Medulla oblongata (tissue), 1 donor: ENCODE data around the gene WDR72.
"Not testable (repeated sequence)": the region's sequence is repeated elsewhere in the genome, so short reads cannot be mapped to it uniquely, and the experiment has no call there.

ENCODE experiments used
- DNase-seq: peaks from one replicate; pipeline ENCODE4 v3.0.0-alpha.2; 2015; ENCODE audit errors: extremely low spot score

Gene WDR72

GRCh38 chr15:53759411-53759931 lies at the start of gene WDR72:
Gene WDR72, minus strand, starts transcription at chr15:53759663. Its CDS starts 26,514 bp downstream, at chr15:53733149.
- no peak for DNase-seq

- peak; percentile 4 for DNase-seq
Observed at GRCh38 chr15:53808058-53808706, 48.7 kb upstream of the WDR72 start.

DNA sequence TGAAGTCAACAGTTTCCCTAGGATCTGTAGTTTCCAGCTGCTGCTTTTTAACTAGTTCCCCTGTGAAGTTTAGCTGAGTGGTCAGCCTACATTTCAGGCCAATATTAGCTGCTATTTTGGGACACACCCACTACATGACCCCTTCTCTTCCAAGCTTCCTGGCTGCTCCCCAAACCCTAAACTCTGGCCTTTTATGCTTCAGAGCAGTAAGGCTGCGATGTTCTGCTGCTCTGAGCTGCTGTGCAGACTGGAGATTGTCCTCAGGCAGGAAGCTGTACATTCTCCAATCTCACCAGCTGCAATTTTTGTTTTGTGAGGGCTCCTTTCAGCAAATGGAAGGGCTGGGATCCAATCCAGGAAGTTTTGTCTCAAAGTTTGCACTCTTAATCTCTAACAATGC lies 48.0 kb upstream of the WDR72 start:
- no peak for DNase-seq

- no peak for DNase-seq
Observed at GRCh38 chr15:53802672-53803071, 43.2 kb upstream of the WDR72 start.

DNA sequence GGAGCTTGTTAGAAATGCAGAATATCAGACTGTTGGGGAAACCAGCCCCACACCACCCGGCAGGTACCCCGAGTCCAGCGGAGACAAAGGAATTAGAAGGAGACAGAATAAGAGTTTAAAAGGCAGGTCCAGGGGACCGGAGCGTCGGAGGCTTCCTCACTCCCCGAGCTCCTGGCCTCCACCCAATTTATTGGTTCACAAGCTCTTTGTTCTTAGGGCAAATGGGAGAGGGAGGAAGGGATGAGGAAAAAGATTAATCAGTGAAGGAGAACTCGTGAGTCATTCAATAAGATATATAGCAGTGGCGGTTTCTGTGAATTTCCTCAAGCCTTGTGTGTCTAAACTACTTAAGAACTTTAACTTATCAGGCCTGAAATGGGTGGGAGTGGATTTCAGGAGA lies 32.1 kb upstream of the WDR72 start:
- no peak for DNase-seq

DNA sequence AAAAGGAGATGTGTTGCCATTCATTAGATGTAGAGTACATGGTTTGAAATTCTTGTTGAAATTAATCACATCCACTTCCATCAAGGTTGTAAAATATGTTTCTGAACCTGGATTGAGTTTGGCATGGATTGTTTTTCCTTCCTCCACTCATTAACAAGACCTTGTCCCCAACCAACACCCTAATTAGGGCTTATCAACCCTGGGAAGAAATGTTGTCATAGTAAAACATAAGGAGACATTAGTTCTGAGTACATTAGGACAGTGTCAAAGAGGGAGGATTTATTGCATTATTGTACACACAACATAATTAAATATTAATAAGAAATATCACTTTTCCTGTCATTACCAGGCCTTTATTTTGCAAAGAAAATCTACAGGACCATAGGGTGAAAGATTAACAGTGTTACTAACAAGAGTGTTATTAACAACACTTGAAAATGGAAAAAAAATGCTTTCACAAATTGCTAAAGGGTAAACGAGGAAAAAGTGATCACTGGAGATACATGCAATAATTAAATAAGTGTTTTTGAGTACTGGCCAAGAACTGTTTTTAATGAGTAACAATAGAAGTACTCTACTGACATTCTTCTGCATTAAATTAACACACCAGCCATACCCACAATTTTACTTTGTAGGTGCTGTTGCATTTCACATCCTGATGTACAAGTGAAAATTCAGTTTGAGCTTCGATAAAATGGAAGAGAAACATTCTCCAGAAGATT lies 30.4 kb upstream of the WDR72 start:
- no peak for DNase-seq

GRCh38 chr15:53786401-53786800 lies 26.9 kb upstream of the WDR72 start:
- DNase-seq = no peak

GRCh38 chr15:53785241-53785640 lies 25.8 kb upstream of the WDR72 start:
- not testable (repeated sequence) for DNase-seq

GRCh38 chr15:53762916-53763315 lies 3.5 kb upstream of the WDR72 start:
- no peak for DNase-seq

DNA sequence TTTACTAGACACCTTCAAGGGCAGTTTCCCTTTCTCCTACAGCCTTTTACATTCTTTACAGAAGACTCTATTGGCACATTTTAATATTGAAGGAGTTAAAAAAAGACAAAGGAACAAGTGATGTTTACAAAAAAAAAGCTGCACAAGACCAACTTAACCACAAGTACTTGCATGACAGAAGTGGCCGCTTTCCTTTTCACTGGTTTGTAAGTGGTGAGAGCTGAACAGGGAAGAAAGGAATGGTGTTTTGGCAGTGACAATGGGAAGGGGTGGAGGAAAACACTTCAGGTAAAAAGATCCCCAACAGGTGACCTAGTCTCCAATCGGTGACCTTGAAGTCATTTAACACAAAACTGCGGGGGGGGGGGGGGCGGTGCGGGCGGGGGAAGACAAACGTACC lies 1.1 kb downstream of the WDR72 start:
- no peak for DNase-seq

DNA sequence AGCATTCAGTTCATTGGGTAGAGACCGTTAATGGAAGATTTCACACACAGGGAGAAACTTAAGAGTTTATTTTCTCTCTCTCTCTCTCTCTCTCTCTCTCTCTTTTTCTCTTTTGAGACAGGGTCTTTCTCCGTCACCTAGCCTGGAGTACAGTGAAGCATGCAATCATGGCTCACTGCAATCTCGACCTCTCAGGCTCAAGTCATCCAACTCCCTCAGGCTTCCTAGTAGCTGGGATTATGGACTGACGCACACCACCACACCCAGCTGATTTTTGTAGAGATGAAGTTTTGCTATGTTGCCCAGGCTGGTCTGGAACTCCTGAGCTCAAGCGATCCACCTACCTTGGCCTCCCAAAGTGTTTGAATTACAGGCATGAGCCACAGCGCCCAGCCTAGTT lies 1.6 kb downstream of the WDR72 start:
- DNase-seq = no peak

- no peak for DNase-seq
Observed at GRCh38 chr15:53753813-53754212, 5.7 kb downstream of the WDR72 start.

DNA sequence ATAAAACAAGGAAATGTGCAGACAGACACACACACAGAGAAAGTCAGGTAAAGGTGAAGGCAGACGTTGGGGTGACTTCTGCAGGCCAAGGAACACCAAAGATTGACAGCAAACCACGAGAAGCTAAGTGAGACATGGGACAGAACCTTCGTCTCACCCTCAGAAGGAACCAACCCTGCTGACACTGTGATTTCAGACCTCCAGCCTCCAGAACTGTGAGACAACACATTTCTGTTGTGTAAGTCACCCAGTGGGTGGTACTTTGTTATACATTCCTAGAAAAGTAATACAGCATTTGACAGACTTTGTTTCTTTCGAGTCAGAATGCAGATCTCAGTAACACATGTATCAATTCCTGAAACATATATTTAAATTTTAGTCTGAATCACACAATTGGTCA lies 7.1 kb downstream of the WDR72 start:
- no peak for DNase-seq

DNA sequence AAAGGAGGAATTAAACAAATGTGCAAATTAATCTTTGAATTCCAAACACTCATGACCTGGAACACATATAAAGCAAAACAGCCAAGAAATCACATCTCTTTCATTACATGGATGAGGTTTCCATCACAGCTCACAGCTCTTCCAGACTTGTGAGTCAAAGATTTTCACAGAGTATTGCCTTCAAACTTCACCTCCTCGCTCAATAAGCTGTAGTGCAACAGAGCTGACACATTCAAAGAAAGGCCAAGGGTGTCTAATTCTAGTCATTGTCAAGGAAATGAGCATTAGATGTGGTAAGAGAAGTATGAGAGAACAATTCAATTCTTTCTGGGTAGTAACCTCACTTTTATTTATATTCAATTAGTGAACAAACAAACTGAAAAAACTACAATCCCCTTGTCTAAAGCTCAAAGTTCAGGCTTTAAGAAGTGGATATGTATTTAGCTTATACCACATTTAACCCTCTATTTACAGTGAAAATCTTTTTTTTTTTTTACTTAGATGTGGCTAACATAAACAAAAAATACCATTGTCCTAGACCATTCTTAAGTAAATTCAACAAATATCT lies 11.9 kb downstream of the WDR72 start:
- DNase-seq = no peak

- no peak for DNase-seq
Observed at GRCh38 chr15:53746101-53746500, 13.4 kb downstream of the WDR72 start.

GRCh38 chr15:53739651-53740050 lies 19.8 kb downstream of the WDR72 start:
- no peak for DNase-seq

DNA sequence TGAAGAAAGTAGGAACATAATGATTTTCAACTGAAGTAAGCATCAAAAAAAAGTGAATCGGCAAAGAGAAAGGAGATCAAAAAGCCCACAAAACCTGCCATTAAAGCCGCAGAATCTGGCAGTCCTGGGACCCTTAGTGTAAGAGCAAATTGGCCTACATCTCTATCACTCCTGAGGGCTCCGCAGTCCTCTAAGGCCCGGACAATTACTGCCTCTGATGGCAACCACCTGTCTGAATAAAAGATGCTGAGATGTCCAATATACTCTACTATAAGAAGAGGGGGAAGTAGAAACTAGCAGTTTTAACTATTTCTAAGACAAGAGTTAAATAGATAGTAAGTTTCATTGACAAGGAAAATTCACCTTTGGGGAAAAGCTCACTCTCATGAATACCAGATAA lies 20.3 kb downstream of the WDR72 start:
- DNase-seq = no peak

DNA sequence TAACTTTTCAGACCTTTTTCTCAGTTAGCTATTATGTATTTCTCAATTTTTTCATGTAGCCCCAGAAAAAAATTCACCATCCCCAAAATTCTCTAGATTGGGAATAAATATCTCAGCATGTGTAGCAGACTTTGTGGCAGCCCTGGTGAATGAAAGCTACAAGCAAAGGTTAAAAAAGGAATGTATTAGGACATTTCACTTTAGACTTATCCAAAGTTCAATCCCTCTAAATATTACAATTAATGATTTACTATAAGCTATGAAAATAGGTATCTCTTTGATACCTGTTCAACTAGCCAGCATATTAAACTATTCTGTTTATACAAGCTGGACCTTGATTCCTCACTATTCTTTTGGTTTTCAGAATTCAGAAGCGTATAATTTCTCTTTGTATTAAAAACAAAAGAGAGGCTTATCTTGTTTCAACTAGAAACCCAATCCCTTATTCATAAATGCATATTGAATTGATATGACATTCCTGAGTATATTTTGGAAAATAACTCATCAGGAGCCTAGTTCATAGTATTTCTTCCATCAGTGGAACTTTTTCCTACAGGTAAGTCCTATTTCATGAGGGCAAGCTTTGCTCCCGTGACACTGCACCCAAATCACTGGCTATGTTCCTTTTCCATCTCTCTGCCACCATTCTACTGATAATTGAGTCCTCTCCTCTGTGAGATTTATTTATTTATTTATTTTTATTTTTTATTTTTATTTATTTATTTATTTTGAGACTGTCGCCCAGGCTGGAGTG lies 38.0 kb downstream of the WDR72 start:
- no peak for DNase-seq

- peak; percentile 42 for DNase-seq
Observed at GRCh38 chr15:53716909-53717876, 42.3 kb downstream of the WDR72 start.

DNA sequence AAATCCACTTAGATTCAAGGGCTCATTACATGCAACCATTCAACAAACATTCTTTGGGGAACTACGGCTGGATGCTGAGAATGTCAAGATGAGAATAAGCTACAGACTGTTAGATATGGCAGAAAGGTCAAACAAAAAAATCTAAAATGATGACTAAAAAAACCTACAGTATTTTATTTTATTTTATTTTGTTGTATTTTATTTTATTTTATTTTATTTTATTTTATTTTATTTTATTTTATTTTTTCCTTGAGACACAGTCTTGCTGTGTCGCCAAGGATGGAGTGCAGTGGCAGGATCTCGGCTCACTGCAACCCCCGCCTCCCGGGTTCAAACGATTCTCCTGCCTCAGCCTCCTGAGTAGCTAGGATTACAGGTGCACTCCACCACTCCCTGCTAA lies 46.2 kb downstream of the WDR72 start:
- DNase-seq = no peak

DNA sequence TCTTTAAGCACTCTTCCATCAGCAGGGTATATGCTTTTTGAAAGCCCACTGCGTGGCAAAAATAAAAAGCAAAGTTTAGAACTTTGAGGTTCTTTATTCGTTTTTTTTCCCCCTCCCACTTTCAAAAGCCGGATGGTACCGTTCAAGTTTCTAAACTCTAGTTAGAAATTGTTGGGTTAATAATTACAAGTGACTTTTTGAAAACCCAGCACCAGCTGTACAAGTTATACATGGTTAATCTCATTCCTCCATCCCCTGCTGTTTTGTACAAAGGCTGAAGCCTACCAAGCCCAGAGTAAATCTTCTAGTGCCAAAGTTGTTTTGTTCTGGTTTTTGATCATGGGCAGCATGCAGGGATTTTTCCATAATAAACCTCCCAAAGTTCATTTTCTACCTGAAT lies 48.6 kb downstream of the WDR72 start:
- no peak for DNase-seq
